ENCODE results near the gene HAUS3.

- TF ChIP-seq CTCF (IDR thresholded peaks at IDR 0.05; ENCODE audit: insufficient read depth, low read length, poor library complexity, severe bottlenecking) (no peak), EZH2phosphoT487 (conservative IDR thresholded peaks at IDR 0.05; ENCODE audit: low read length) (no peak)
Observed at GRCh38 chr4:2287594-2287915, 45.6 kb upstream of the HAUS3 start.
